ENCODE results near the gene IGFBP1. TPM values are rescaled to one million over a fixed set of nuclear protein-coding genes. Genes with fewer than 3 reads are reported as not detected.

IGFBP1 gene
- polyA plus RNA-seq, 1 experiment: not detected

GRCh38 chr7:45924283-45924682 lies 36.0 kb downstream of the IGFBP1 start:
- H3K4me3 ChIP-seq (ENCODE audit: low read depth, low read length): no peak overlapping the region
- no peaks in the 10 kb centered on the region for H3K27me3 ChIP-seq (ENCODE audit: control insufficient read depth, insufficient read depth, low read length)
- CTCF ChIA-PET: interaction anchor here (0.6 to 10.5 kb wide), 18 partner anchors 11 to 1261 kb away, joined by 3 to 88 read pairs (median 10); no protein-coding TSS in a partner anchor
- POLR2A ChIA-PET: interaction anchor here (0.6 kb wide), 1 partner anchor 1558 kb away, joined by 3 read pairs; no protein-coding TSS in a partner anchor
- H3K36me3 ChIP-seq (ENCODE audit: control insufficient read depth, insufficient read depth, low read length): no peaks in the 10 kb centered on the region
- TF ChIP-seq CTCF (IDR thresholded peaks at IDR 0.05; ENCODE audit: insufficient read depth, low read depth, low read length): no peak
- DNase-seq (ENCODE audit: low read depth): no peak

- Histone ChIP-seq H3K27me3 (ENCODE audit: control insufficient read depth, insufficient read depth, low read length) (no peaks in the 10 kb centered on the region), H3K36me3 (ENCODE audit: control insufficient read depth, insufficient read depth, low read length) (no peaks in the 10 kb centered on the region), H3K4me3 (ENCODE audit: low read depth, low read length) (no peak overlapping the region)
- TF ChIP-seq CTCF (IDR thresholded peaks at IDR 0.05; ENCODE audit: insufficient read depth, low read depth, low read length): no peak
- POLR2A ChIA-PET: no interaction called here
- no peak for DNase-seq (ENCODE audit: low read depth)
- CTCF ChIA-PET: no interaction called here
Observed at GRCh38 chr7:45927721-45928120, 39.4 kb downstream of the IGFBP1 start.

- ChIA-PET POLR2A (no interaction called here), CTCF (interaction anchor here (1.4 kb wide), 1 partner anchor 34 kb away, joined by 4 read pairs; no protein-coding TSS in a partner anchor)
- DNase-seq (ENCODE audit: low read depth): no peak
- no peak for TF ChIP-seq CTCF (IDR thresholded peaks at IDR 0.05; ENCODE audit: insufficient read depth, low read depth, low read length)
- Histone ChIP-seq H3K27me3 (ENCODE audit: control insufficient read depth, insufficient read depth, low read length) (no peaks in the 10 kb centered on the region), H3K36me3 (ENCODE audit: control insufficient read depth, insufficient read depth, low read length) (no peaks in the 10 kb centered on the region), H3K4me3 (ENCODE audit: low read depth, low read length) (no peak overlapping the region)
Observed at GRCh38 chr7:45930967-45931366, 42.7 kb downstream of the IGFBP1 start.

GRCh38 chr7:45937301-45937700 lies 49.0 kb downstream of the IGFBP1 start:
- H3K27me3 ChIP-seq (ENCODE audit: control insufficient read depth, insufficient read depth, low read length): no peaks in the 10 kb centered on the region
- ChIA-PET CTCF (interaction anchor here (1.9 kb wide), 1 partner anchor 14 kb away, joined by 9 read pairs; no protein-coding TSS in a partner anchor), POLR2A (no interaction called here)
- no peak overlapping the region for H3K4me3 ChIP-seq (ENCODE audit: low read depth, low read length)
- TF ChIP-seq CTCF (IDR thresholded peaks at IDR 0.05; ENCODE audit: insufficient read depth, low read depth, low read length): no peak
- H3K36me3 ChIP-seq (ENCODE audit: control insufficient read depth, insufficient read depth, low read length): no peaks in the 10 kb centered on the region
- peak; percentile 39 for DNase-seq (ENCODE audit: low read depth)

GRCh38 chr7:45937862-45938261 lies 49.6 kb downstream of the IGFBP1 start:
- Histone ChIP-seq H3K4me3 (ENCODE audit: low read depth, low read length) (no peak overlapping the region), H3K36me3 (ENCODE audit: control insufficient read depth, insufficient read depth, low read length) (no peaks in the 10 kb centered on the region), H3K27me3 (ENCODE audit: control insufficient read depth, insufficient read depth, low read length) (no peaks in the 10 kb centered on the region)
- ChIA-PET POLR2A (no interaction called here), CTCF (interaction anchor here (0.9 to 1.9 kb wide), 2 partner anchors 15 to 17 kb away, joined by 3 to 9 read pairs; no protein-coding TSS in a partner anchor)
- no peak for DNase-seq (ENCODE audit: low read depth)
- TF ChIP-seq CTCF (IDR thresholded peaks at IDR 0.05; ENCODE audit: insufficient read depth, low read depth, low read length): no peak
